Measurements from ENCODE around the gene APLF.

The APLF gene

GRCh38 chr2:68623820-68624219 is 156.4 kb downstream of the APLF start:
- no peak for DNase-seq (ENCODE audit: low read depth)
- no peak overlapping the region for H3K4me3 ChIP-seq (ENCODE audit: low read depth, low read length)
- TF ChIP-seq MYC (IDR thresholded peaks at IDR 0.05; ENCODE audit: low read depth, low read length), result no peak
- no peak for TF ChIP-seq POLR2A (IDR thresholded peaks at IDR 0.05; ENCODE audit: extremely low read depth, insufficient read length)
- TF ChIP-seq MAX (IDR thresholded peaks at IDR 0.05; ENCODE audit: low read depth, low read length), result no peak
- no peak for TF ChIP-seq CTCF (IDR thresholded peaks at IDR 0.05; ENCODE audit: low read depth, low read length)

- no peak for DNase-seq (ENCODE audit: low read depth)
- TF ChIP-seq MYC (IDR thresholded peaks at IDR 0.05; ENCODE audit: low read depth, low read length) (no peak), CTCF (IDR thresholded peaks at IDR 0.05; ENCODE audit: low read depth, low read length) (no peak), MAX (IDR thresholded peaks at IDR 0.05; ENCODE audit: low read depth, low read length) (no peak), POLR2A (IDR thresholded peaks at IDR 0.05; ENCODE audit: extremely low read depth, insufficient read length) (no peak)
- no peak overlapping the region for H3K4me3 ChIP-seq (ENCODE audit: low read depth, low read length)
These were observed 160.2 kb downstream of the APLF start for GRCh38 chr2:68627615-68628014.
